H1 (cell line): ENCODE measurements around the gene TGFB3. TPM values are rescaled to one million over a fixed set of nuclear protein-coding genes. Genes with fewer than 3 reads are reported as not detected.

ENCODE experiments used
- CTCF ChIA-PET: fragments of 300-600 bp; sonication (Branson Sonifier 250); formaldehyde crosslinking; loops from one replicate; lab custom pipeline; 2021; ENCODE audit not compliant: partially characterized antibody; lab: Charles Lee
- POLR2A ChIA-PET: fragments of 300-600 bp; sonication (Branson Sonifier 250); formaldehyde crosslinking; loops from one replicate; lab custom pipeline; 2021; ENCODE audit warnings: inconsistent platforms; ENCODE audit not compliant: partially characterized antibody; lab: Charles Lee
- DNase-seq, 2 experiments: peaks; one replicate each; pipeline versions ENCODE4 v3.0.0 to v3.0.0-alpha.2; 2010 to 2022; ENCODE audit warnings: low spot score in 2 of 2, low read depth in 1 of 2, mixed read lengths in 1 of 2
- FAIRE-seq: peaks from 2 replicates; lab custom pipeline; 2011; peaks lifted over from hg19 to GRCh38; lab: Jason Lieb, UNC
- H2AFZ ChIP-seq: 2 replicates; pipeline ENCODE4 v1.8.1; 2012; ENCODE audit warnings: low read length, inconsistent platforms
- H2AK5ac ChIP-seq: 2 replicates; pipeline ENCODE4 v1.6.1; 2013; ENCODE audit warnings: low read depth, low read length
- H2BK120ac ChIP-seq: replicated peaks from 2 replicates; pipeline ENCODE3; 2013; ENCODE audit warnings: low read depth, low read length, inconsistent platforms
- H2BK12ac ChIP-seq: 2 replicates; pipeline ENCODE4 v1.6.1; 2013; ENCODE audit warnings: low read depth, low read length
- H2BK15ac ChIP-seq: 2 replicates; pipeline ENCODE4 v1.6.1; 2013; ENCODE audit warnings: low read length
- H2BK20ac ChIP-seq: 2 replicates; pipeline ENCODE4 v1.6.1; 2013; ENCODE audit warnings: low read length
- H2BK5ac ChIP-seq: 2 replicates; pipeline ENCODE4 v1.6.1; 2013; ENCODE audit warnings: low read depth, low read length
- H3K14ac ChIP-seq: 2 replicates; pipeline ENCODE4 v1.6.1; 2013; ENCODE audit warnings: inconsistent platforms; ENCODE audit not compliant: insufficient read length
- H3K18ac ChIP-seq: 2 replicates; pipeline ENCODE4 v1.6.1; 2013; ENCODE audit warnings: low read length; ENCODE audit errors: extremely low read depth
- H3K23ac ChIP-seq: 2 replicates; pipeline ENCODE4 v1.6.1; 2013; ENCODE audit warnings: inconsistent platforms; ENCODE audit not compliant: insufficient read length
- H3K23me2 ChIP-seq: 2 replicates; pipeline ENCODE4 v1.6.1; 2013; ENCODE audit warnings: low read depth, low read length
- H3K27ac ChIP-seq: 2 replicates; pipeline ENCODE4 v1.6.1; 2011; ENCODE audit warnings: low read depth, low read length, inconsistent platforms
- H3K27me3 ChIP-seq, 4 experiments: replicated peaks in 1 of 4; 1 replicate in 1 of 4; 2 replicates in 3 of 4; pipeline versions ENCODE4 v1.6.1 to v1.8.1; 2011 to 2013; ENCODE audit warnings: low read length in 3 of 4, mild to moderate bottlenecking in 3 of 4, inconsistent platforms in 2 of 4, mixed read lengths in 2 of 4, moderate library complexity in 1 of 4; ENCODE audit not compliant: control insufficient read depth in 3 of 4, insufficient read depth in 3 of 4; ENCODE audit errors: extremely low read depth in 1 of 4
- H3K36me3 ChIP-seq, 4 experiments: 2 replicates each; pipeline versions ENCODE4 v1.6.1 to v1.8.1; 2011 to 2013; ENCODE audit warnings: mild to moderate bottlenecking in 4 of 4, low read length in 3 of 4, moderate library complexity in 2 of 4, control low read depth in 1 of 4, inconsistent platforms in 1 of 4; ENCODE audit not compliant: insufficient read depth in 4 of 4, control insufficient read depth in 2 of 4
- H3K4ac ChIP-seq: replicated peaks from 2 replicates; pipeline ENCODE3; 2013; ENCODE audit warnings: low read length, low read depth, mixed read lengths, inconsistent platforms; ENCODE audit not compliant: insufficient read length
- H3K4me1 ChIP-seq, 4 experiments: replicated peaks in 1 of 4; 1 replicate in 1 of 4; 2 replicates in 3 of 4; pipeline versions ENCODE4 v1.6.1 to v1.8.1; 2011 to 2013; ENCODE audit warnings: low read length in 3 of 4, inconsistent platforms in 2 of 4, mixed read lengths in 1 of 4; ENCODE audit not compliant: insufficient read depth in 4 of 4, control insufficient read depth in 3 of 4
- H3K4me2 ChIP-seq, 2 experiments: 2 replicates each; pipeline versions ENCODE4 v1.6.1 to v1.8.1; 2011 to 2013; ENCODE audit warnings: low read depth in 2 of 2, low read length in 2 of 2, control low read depth in 1 of 2, inconsistent platforms in 1 of 2, mild to moderate bottlenecking in 1 of 2; ENCODE audit not compliant: insufficient read depth in 1 of 2
- H3K4me3 ChIP-seq, 4 experiments: fragments of 200-600, 300-600 bp in 1 of 4; sonication (generic), shearing (Covaris generic), sonication (Bioruptor Twin) in 1 of 4; 2 replicates each; pipeline versions ENCODE4 v1.5.1 to v1.8.1; 2011 to 2016; ENCODE audit warnings: low read length in 4 of 4, low read depth in 3 of 4, control low read depth in 2 of 4, inconsistent platforms in 2 of 4, mild to moderate bottlenecking in 2 of 4, mixed read lengths in 1 of 4, moderate library complexity in 1 of 4; ENCODE audit not compliant: insufficient read depth in 2 of 4; ENCODE audit errors: extremely low read depth in 1 of 4
- H3K56ac ChIP-seq: replicated peaks from 2 replicates; pipeline ENCODE3; 2013; ENCODE audit warnings: low read depth, mild to moderate bottlenecking, mixed read lengths, low read length, inconsistent platforms; ENCODE audit not compliant: insufficient read length
- H3K79me1 ChIP-seq: 2 replicates; pipeline ENCODE4 v1.6.1; 2013; ENCODE audit warnings: low read depth, low read length, control low read depth
- H3K79me2 ChIP-seq, 2 experiments: 2 replicates each; pipeline versions ENCODE4 v1.6.1 to v1.8.1; 2012 to 2013; ENCODE audit warnings: low read length in 2 of 2, mild to moderate bottlenecking in 2 of 2, inconsistent platforms in 1 of 2; ENCODE audit not compliant: insufficient read depth in 2 of 2, control insufficient read depth in 1 of 2
- H3K9ac ChIP-seq, 4 experiments: replicated peaks in 1 of 4; 1 replicate in 1 of 4; 2 replicates in 3 of 4; pipeline versions ENCODE4 v1.6.1 to v1.8.1; 2011 to 2013; ENCODE audit warnings: low read depth in 3 of 4, low read length in 3 of 4, control low read depth in 2 of 4, mild to moderate bottlenecking in 2 of 4, moderate library complexity in 2 of 4, inconsistent platforms in 1 of 4; ENCODE audit errors: extremely low read depth in 1 of 4
- H3K9me3 ChIP-seq, 2 experiments: 2 replicates each; pipeline versions ENCODE4 v1.6.1 to v1.8.1; 2012 to 2013; ENCODE audit warnings: mild to moderate bottlenecking in 2 of 2, moderate library complexity in 2 of 2, control low read depth in 1 of 2, inconsistent platforms in 1 of 2, low read depth in 1 of 2, low read length in 1 of 2, mixed read lengths in 1 of 2; ENCODE audit not compliant: insufficient read depth in 2 of 2
- H4K20me1 ChIP-seq, 2 experiments: replicated peaks in 1 of 2; 2 replicates each; pipeline versions ENCODE3 to v1.8.1; 2011 to 2013; ENCODE audit warnings: inconsistent platforms in 2 of 2, low read length in 2 of 2, mild to moderate bottlenecking in 1 of 2; ENCODE audit not compliant: insufficient read depth in 2 of 2, control insufficient read depth in 1 of 2
- H4K5ac ChIP-seq: 2 replicates; pipeline ENCODE4 v1.6.1; 2013; ENCODE audit warnings: low read length, low read depth, mixed read lengths, inconsistent platforms; ENCODE audit not compliant: insufficient read length
- H4K8ac ChIP-seq: 2 replicates; pipeline ENCODE4 v1.8.0; 2013; ENCODE audit warnings: mild to moderate bottlenecking, moderate library complexity, low read length, inconsistent platforms; ENCODE audit not compliant: insufficient read depth; ENCODE audit errors: extremely low read depth
- H4K91ac ChIP-seq: replicated peaks from 2 replicates; pipeline ENCODE3; 2013; ENCODE audit warnings: low read length, mixed read lengths, inconsistent platforms; ENCODE audit not compliant: insufficient read length
- CHD2 ChIP-seq: IDR thresholded peaks from 2 replicates; pipeline ENCODE4 v1.6.1; 2012; ENCODE audit warnings: low read length, improper control_type of control experiment
- CTBP2 ChIP-seq: IDR thresholded peaks from 2 replicates; pipeline ENCODE4 v1.7.0; 2011; ENCODE audit warnings: borderline replicate concordance, mild to moderate bottlenecking, moderate library complexity, mixed read lengths, low read length; ENCODE audit not compliant: insufficient read depth, insufficient read length
- POLR2A ChIP-seq, 2 experiments: IDR thresholded peaks; 1 replicate in 1 of 2; 2 replicates in 1 of 2; pipeline ENCODE4 v1.6.1; 2011; ENCODE audit warnings: low read depth in 2 of 2, low read length in 2 of 2, mild to moderate bottlenecking in 2 of 2; ENCODE audit errors: control extremely low read depth in 1 of 2
- RFX5 ChIP-seq: IDR thresholded peaks from 2 replicates; pipeline ENCODE4 v1.6.1; 2011; ENCODE audit warnings: low read depth, low read length, improper control_type of control experiment, borderline replicate concordance
- USF2 ChIP-seq: IDR thresholded peaks from 2 replicates; pipeline ENCODE4 v1.6.1; 2011; ENCODE audit warnings: low read length, improper control_type of control experiment
- WGBS, 2 experiments: shearing (Covaris generic) in 1 of 2; methylation state at CpG; one replicate each; pipeline versions ENCODE4 v1.1.6 to v1.1.7; 2013 to 2015; ENCODE audit warnings: low lambda C conversion rate in 2 of 2, mixed read lengths in 2 of 2, inconsistent platforms in 1 of 2, low coverage in 1 of 2, missing lambda C conversion rate in 1 of 2; ENCODE audit not compliant: insufficient replicate concordance in 2 of 2, insufficient coverage in 1 of 2, insufficient read length in 1 of 2; ENCODE audit errors: extremely low coverage in 1 of 2, missing lambda C conversion rate in 1 of 2; 5-methylcytosine and 5-hydroxymethylcytosine counted together
- polyA plus RNA-seq, 7 experiments: library from polyadenylated mRNA; depleted of rRNA in 3 of 7; stranded (reverse) in 5 of 7; unstranded in 2 of 7; fragments of >200 nt in 5 of 7; fragments of 200-250 nt in 2 of 7; gene quantifications; 1 replicate in 5 of 7; 2 replicates in 1 of 7; 4 replicates in 1 of 7; pipeline versions ENCODE4 v1.2.1 to v1.2.3, GENCODE V29; 2011 to 2013; ENCODE audit warnings: missing spikeins in 2 of 7, mixed read lengths in 2 of 7
- total RNA-seq: library from RNA; stranded (reverse); fragmentation: NEBNext Ultra II Directional; extraction: Animal tissue kit (Norgen Biotek cat#: 25700); gene quantifications from 2 replicates; pipeline ENCODE4 v1.2.1, GENCODE V29; 2021

TGFB3 gene
- total and polyA plus RNA-seq, 2 of the 8 experiments (the other 6 are each of a cell fraction or from before 2014, with no cell fraction given): 0.65 to 0.86 TPM

- no peak overlapping the region; the same call in 1 of the 2 replicates for H2BK20ac ChIP-seq
- H3K9ac ChIP-seq: no peak overlapping the region
- DNase-seq (no peak), FAIRE-seq (no peak)
- H3K23me2 ChIP-seq: no peaks in the 10 kb centered on the region
- ChIA-PET CTCF (interaction anchor here (1.0 to 5.5 kb wide), 7 partner anchors 10 to 207 kb away, joined by 3 to 30 read pairs (median 4); no protein-coding TSS in a partner anchor), POLR2A (no interaction called here)
- H4K91ac ChIP-seq: no peak overlapping the region
- H3K4me1 ChIP-seq: peaks cover 3 to 13% (median 5%) of the 10 kb centered on the region in 4 experiments; a peak in 6 of 7 replicates
- H3K56ac ChIP-seq: no peak overlapping the region
- no peak overlapping the region for H3K23ac ChIP-seq
- H3K18ac ChIP-seq: no peak overlapping the region
- H3K36me3 ChIP-seq: no peaks in the 10 kb centered on the region
- no peak overlapping the region for H3K14ac ChIP-seq
- no peak overlapping the region; the same call in 1 of the 2 replicates for H3K27ac ChIP-seq
- no peak overlapping the region for H4K8ac ChIP-seq
- H2BK15ac ChIP-seq: no peak overlapping the region
- no peak overlapping the region for H3K4me3 ChIP-seq
- H2BK120ac ChIP-seq: no peak overlapping the region
- 95% methylated on average over 1 of the region's 1 CpG; no CpG with 5 or more reads in 1 of the 2 experiments for WGBS, 2 experiments
- H2AFZ ChIP-seq: no peak overlapping the region
- no peaks in the 10 kb centered on the region for H3K79me2 ChIP-seq
- H4K20me1 ChIP-seq: no peaks in the 10 kb centered on the region
- TF ChIP-seq CTBP2: no peak
- 0 out of 2 replicates have a peak, but pooled peaks have one; percentile 13 for TF ChIP-seq RFX5
- TF ChIP-seq USF2: no peak
- TF ChIP-seq CHD2: no peak
- TF ChIP-seq POLR2A (IDR thresholded peaks at IDR 0.05; ENCODE audit: control extremely low read depth in 1 of 2, low read depth in 2 of 2, low read length in 2 of 2): no peak
- H2BK12ac ChIP-seq: no peak overlapping the region
- no peak overlapping the region for H2BK5ac ChIP-seq
- H3K9me3 ChIP-seq: no peaks in the 10 kb centered on the region
- no peaks in the 10 kb centered on the region for H3K79me1 ChIP-seq
- no peak overlapping the region for H4K5ac ChIP-seq
- peak overlapping the region in 1 of 2 experiments; percentile 21; a peak in 1 of 4 replicates for H3K4me2 ChIP-seq
- H3K4ac ChIP-seq: no peak overlapping the region
- H2AK5ac ChIP-seq: no peak overlapping the region
- H3K27me3 ChIP-seq: no peaks in the 10 kb centered on the region
Measured at GRCh38 chr14:75917946-75918335, 63.9 kb downstream of the TGFB3 start.
